ENCODE results near the gene WBP1. TPM values are rescaled to one million over a fixed set of nuclear protein-coding genes. Genes with fewer than 3 reads are reported as not detected.
A peak's percentile ranks its signal among the peaks of the same experiment; 100 is the strongest.

WBP1 gene
- total and polyA plus RNA-seq, 2 experiments from 2014 or later, result 66.5 to 87.5 TPM

GRCh38 chr2:74486141-74486540, 27.9 kb downstream of the WBP1 start:
- H3K4me3 ChIP-seq, result no peak overlapping the region
- H3K27me3 ChIP-seq, result no peaks in the 10 kb centered on the region
- H3K4me1 ChIP-seq (ENCODE audit: insufficient read depth), result peaks cover 12% of the 10 kb centered on the region
- 96% methylated on average over 2 of the region's 2 CpGs for WGBS (ENCODE audit: low lambda C conversion rate, missing lambda C conversion rate)
- H3K9me3 ChIP-seq (ENCODE audit: low read depth), result no peaks in the 10 kb centered on the region
- H3K36me3 ChIP-seq (replicated peaks; ENCODE audit: insufficient read depth, low read depth), result no peaks in the 10 kb centered on the region
- TF ChIP-seq CTCF (IDR thresholded peaks at IDR 0.05; ENCODE audit: poor library complexity) (no peak), EZH2phosphoT487 (IDR thresholded peaks at IDR 0.05; ENCODE audit: low read depth, severe bottlenecking, unreplicated experiment) (no peak), EZH2 (IDR thresholded peaks at IDR 0.05; ENCODE audit: borderline replicate concordance) (no peak)
- H3K9me2 ChIP-seq (replicated peaks; ENCODE audit: insufficient read depth), result no peaks in the 10 kb centered on the region
- no peak for DNase-seq (ENCODE audit: low spot score)
- H3K27ac ChIP-seq, result no peak overlapping the region
- H4K20me1 ChIP-seq (ENCODE audit: insufficient read depth, poor library complexity, severe bottlenecking), result no peaks in the 10 kb centered on the region
- peaks cover 33% of the 10 kb centered on the region for H3K79me2 ChIP-seq
- H3K4me2 ChIP-seq, result no peak overlapping the region
- H2AFZ ChIP-seq, result no peak overlapping the region

- DNase-seq (ENCODE audit: low spot score), result no peak
- Histone ChIP-seq H3K4me1 (ENCODE audit: insufficient read depth) (no peaks in the 10 kb centered on the region), H2AFZ (no peak overlapping the region), H4K20me1 (ENCODE audit: insufficient read depth, poor library complexity, severe bottlenecking) (no peaks in the 10 kb centered on the region), H3K36me3 (replicated peaks; ENCODE audit: insufficient read depth, low read depth) (no peaks in the 10 kb centered on the region), H3K27me3 (no peaks in the 10 kb centered on the region), H3K9me3 (ENCODE audit: low read depth) (no peaks in the 10 kb centered on the region), H3K4me2 (peak overlapping the region; percentile 37), H3K9me2 (replicated peaks; ENCODE audit: insufficient read depth) (no peaks in the 10 kb centered on the region), H3K4me3 (no peak overlapping the region), H3K79me2 (peaks cover 16% of the 10 kb centered on the region), H3K27ac (peak overlapping the region; percentile 37)
- no peak for TF ChIP-seq EZH2phosphoT487 (IDR thresholded peaks at IDR 0.05; ENCODE audit: low read depth, severe bottlenecking, unreplicated experiment)
- TF ChIP-seq EZH2 (IDR thresholded peaks at IDR 0.05; ENCODE audit: borderline replicate concordance), result no peak
- WGBS (ENCODE audit: low lambda C conversion rate, missing lambda C conversion rate), result 83% methylated on average over 9 of the region's 9 CpGs
These were observed 30.6 kb downstream of the WBP1 start for GRCh38 chr2:74488643-74489481.

GRCh38 chr2:74489906-74490305, 31.7 kb downstream of the WBP1 start:
- H3K36me3 ChIP-seq (replicated peaks; ENCODE audit: insufficient read depth, low read depth), result no peaks in the 10 kb centered on the region
- H3K4me1 ChIP-seq (ENCODE audit: insufficient read depth), result no peaks in the 10 kb centered on the region
- no peak overlapping the region for H3K4me3 ChIP-seq
- no peak overlapping the region for H3K4me2 ChIP-seq
- no peak overlapping the region for H3K27ac ChIP-seq
- DNase-seq (ENCODE audit: low spot score), result no peak
- no peak for TF ChIP-seq EZH2phosphoT487 (IDR thresholded peaks at IDR 0.05; ENCODE audit: low read depth, severe bottlenecking, unreplicated experiment)
- no peak for TF ChIP-seq CTCF (IDR thresholded peaks at IDR 0.05; ENCODE audit: poor library complexity)
- no peak for TF ChIP-seq EZH2 (IDR thresholded peaks at IDR 0.05; ENCODE audit: borderline replicate concordance)
- no peaks in the 10 kb centered on the region for H3K9me3 ChIP-seq (ENCODE audit: low read depth)
- H3K27me3 ChIP-seq, result no peaks in the 10 kb centered on the region
- peaks cover 7% of the 10 kb centered on the region for H3K79me2 ChIP-seq
- H2AFZ ChIP-seq, result no peak overlapping the region
- WGBS (ENCODE audit: low lambda C conversion rate, missing lambda C conversion rate), result 97% methylated on average over 7 of the region's 9 CpGs
- no peaks in the 10 kb centered on the region for H3K9me2 ChIP-seq (replicated peaks; ENCODE audit: insufficient read depth)
- no peaks in the 10 kb centered on the region for H4K20me1 ChIP-seq (ENCODE audit: insufficient read depth, poor library complexity, severe bottlenecking)
